Endothelial cell (in vitro differentiated cells): ENCODE results near the gene LRRTM1. TPM values are rescaled to one million over a fixed set of nuclear protein-coding genes. Genes with fewer than 3 reads are reported as not detected.
A peak's percentile ranks its signal among the peaks of the same experiment; 100 is the strongest.

Experiments
- DNase-seq: peaks from one replicate; pipeline ENCODE4 v3.0.0; 2021; ENCODE audit warnings: low spot score
- H3K27ac Mint-ChIP-seq: one replicate; pipeline ENCODE4 v1.8.0; 2021; ENCODE audit warnings: mixed read lengths, inconsistent platforms; ENCODE audit not compliant: unreplicated experiment
- H3K27me3 Mint-ChIP-seq: one replicate; pipeline ENCODE4 v1.8.0; 2021; ENCODE audit warnings: mild to moderate bottlenecking, moderate library complexity, mixed read lengths, inconsistent platforms; ENCODE audit not compliant: unreplicated experiment
- H3K36me3 Mint-ChIP-seq: one replicate; pipeline ENCODE4 v1.8.0; 2021; ENCODE audit warnings: mild to moderate bottlenecking, low read depth, mixed read lengths, inconsistent platforms; ENCODE audit not compliant: unreplicated experiment
- H3K4me1 Mint-ChIP-seq: one replicate; pipeline ENCODE4 v1.8.0; 2021; ENCODE audit warnings: mild to moderate bottlenecking, mixed read lengths, inconsistent platforms; ENCODE audit not compliant: unreplicated experiment
- H3K4me3 Mint-ChIP-seq: one replicate; pipeline ENCODE4 v1.8.0; 2021; ENCODE audit warnings: mild to moderate bottlenecking, mixed read lengths, inconsistent platforms; ENCODE audit not compliant: unreplicated experiment
- H3K9me3 Mint-ChIP-seq: one replicate; pipeline ENCODE4 v1.8.0; 2021; ENCODE audit warnings: mixed read lengths, inconsistent platforms; ENCODE audit not compliant: unreplicated experiment
- total RNA-seq: library from RNA; stranded (reverse); fragmentation: NEBNext Ultra II Directional; extraction: Animal tissue kit (Norgen Biotek cat#: 25700); gene quantifications from one replicate; pipeline ENCODE4 v1.2.1, GENCODE V29; 2021; ENCODE audit not compliant: unreplicated experiment
- TF ChIP-seq, protein P1 (sequence below): fragments of 200-600 bp; sonication (generic); IDR thresholded peaks from one replicate; pipeline ENCODE4 v1.5.0; 2021; ENCODE audit warnings: antibody characterized with exemption; ENCODE audit not compliant: unreplicated experiment

Gene LRRTM1
- total RNA-seq, 1 donor from 2014 or later, result not detected

DNA sequence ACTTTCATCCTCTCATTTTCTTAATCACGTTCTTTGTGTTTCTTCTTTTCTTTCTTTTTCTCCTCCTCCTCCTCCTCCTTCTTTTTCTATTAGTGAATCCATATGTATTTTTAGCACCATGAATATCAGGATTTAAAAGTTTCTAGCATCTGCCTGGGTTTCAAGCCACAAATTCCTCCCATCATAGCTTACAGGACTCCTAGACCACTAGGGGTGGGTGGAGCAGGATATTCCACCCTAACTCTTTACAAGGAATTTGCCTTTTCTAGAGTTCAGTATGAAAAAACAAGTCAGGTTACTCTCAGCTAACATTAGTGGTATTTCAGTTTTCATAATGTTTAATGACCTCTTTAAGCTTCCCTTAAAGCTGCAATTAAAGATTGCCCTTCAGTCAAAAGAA lies 19.1 kb upstream of the LRRTM1 start:
- no peak for DNase-seq
- no peak overlapping the region for H3K4me3 Mint-ChIP-seq
- no peak overlapping the region for H3K27ac Mint-ChIP-seq
- no peaks in the 10 kb centered on the region for H3K36me3 Mint-ChIP-seq
- H3K4me1 Mint-ChIP-seq, result peaks cover 2% of the 10 kb centered on the region
- H3K27me3 Mint-ChIP-seq, result peaks cover 2% of the 10 kb centered on the region
- TF ChIP-seq, protein P1, sequence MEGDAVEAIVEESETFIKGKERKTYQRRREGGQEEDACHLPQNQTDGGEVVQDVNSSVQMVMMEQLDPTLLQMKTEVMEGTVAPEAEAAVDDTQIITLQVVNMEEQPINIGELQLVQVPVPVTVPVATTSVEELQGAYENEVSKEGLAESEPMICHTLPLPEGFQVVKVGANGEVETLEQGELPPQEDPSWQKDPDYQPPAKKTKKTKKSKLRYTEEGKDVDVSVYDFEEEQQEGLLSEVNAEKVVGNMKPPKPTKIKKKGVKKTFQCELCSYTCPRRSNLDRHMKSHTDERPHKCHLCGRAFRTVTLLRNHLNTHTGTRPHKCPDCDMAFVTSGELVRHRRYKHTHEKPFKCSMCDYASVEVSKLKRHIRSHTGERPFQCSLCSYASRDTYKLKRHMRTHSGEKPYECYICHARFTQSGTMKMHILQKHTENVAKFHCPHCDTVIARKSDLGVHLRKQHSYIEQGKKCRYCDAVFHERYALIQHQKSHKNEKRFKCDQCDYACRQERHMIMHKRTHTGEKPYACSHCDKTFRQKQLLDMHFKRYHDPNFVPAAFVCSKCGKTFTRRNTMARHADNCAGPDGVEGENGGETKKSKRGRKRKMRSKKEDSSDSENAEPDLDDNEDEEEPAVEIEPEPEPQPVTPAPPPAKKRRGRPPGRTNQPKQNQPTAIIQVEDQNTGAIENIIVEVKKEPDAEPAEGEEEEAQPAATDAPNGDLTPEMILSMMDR, result no peak
- no peaks in the 10 kb centered on the region for H3K9me3 Mint-ChIP-seq

DNA sequence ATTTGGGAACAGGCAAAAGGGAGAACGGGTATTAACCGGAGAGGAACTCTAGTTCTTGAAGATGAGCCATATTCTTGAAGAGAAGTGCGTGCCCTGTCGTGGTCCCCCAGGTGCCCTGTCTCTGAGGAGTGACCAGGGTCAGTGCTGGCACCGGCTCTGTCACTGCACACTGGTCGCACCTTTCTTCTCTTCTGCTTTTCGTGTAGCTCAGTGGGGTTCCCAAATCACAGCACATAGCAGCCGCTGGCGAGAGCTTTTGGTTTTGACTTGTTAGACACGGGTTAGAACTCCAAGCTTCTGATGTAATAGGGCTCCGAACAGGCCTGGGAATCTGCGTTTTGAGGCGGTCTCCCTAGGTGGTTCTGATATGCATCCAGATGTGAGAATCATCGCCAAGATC lies 18.4 kb upstream of the LRRTM1 start:
- H3K27me3 Mint-ChIP-seq, result peaks cover 2% of the 10 kb centered on the region
- TF ChIP-seq, protein P1, result no peak
- H3K4me1 Mint-ChIP-seq, result peaks cover 2% of the 10 kb centered on the region
- H3K4me3 Mint-ChIP-seq, result no peak overlapping the region
- DNase-seq, result no peak
- H3K36me3 Mint-ChIP-seq, result no peaks in the 10 kb centered on the region
- H3K27ac Mint-ChIP-seq, result no peak overlapping the region
- H3K9me3 Mint-ChIP-seq, result no peaks in the 10 kb centered on the region

DNA sequence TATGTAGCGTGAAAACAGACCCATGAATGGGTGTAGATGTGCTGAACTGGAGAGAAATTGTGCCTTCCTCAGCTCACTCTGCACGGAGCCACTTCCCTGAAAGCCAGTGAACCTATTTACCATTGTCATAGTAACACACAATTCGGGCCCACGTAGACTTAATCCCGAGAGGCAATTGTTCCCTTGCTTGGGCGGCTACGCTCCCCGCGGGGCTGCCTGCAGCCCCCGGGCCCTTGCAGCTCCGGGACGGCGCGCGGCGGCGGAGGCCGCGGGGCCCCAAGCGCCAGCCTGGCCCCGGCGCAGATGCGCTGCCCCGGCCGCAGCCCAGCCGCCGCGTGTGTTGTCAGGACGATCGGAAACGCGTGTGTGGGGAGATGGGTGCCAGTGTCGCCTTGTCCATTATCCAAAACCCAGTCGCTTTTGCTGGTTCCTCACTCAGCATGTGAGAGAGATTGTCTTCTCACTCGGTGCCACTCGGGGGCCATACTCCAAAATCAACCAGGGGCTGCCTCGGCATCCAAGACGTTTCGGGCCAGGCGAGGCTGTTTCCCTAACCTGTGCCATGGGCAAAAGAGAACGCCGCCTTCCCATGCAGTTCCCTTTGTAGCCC lies 17.9 kb upstream of the LRRTM1 start:
- Mint-ChIP-seq H3K36me3 (no peaks in the 10 kb centered on the region), H3K4me1 (peaks cover 2% of the 10 kb centered on the region), H3K27ac (no peak overlapping the region), H3K27me3 (peaks cover 2% of the 10 kb centered on the region), H3K9me3 (no peaks in the 10 kb centered on the region), H3K4me3 (peak overlapping the region; percentile 47)
- TF ChIP-seq, protein P1, result no peak
- peak; percentile 37 for DNase-seq

DNA sequence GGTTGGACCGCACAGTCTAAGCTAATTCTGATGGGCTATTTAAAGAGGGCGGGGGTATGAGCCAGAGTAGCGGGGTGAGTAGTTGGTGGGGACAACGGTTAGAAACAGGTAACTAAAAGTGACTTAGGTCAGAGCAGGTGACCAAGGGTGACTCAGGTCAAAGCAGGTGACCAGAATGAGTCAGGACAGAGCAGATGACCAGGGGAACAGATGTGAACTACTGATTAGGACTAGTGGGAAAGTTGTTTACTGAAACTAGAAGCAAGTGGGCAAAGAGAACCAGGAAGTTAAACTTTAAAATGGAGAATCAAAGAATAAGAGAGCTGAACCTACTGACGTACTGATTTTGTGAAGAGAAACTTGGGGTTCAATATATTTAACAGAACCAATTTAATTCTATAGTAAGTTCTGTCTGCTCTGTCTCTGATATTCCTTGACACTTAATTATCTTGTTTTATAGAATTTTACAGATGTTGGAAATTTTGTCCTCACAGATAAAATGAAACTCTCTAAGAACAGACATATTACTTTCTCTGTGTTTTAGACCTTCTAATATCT lies 7.8 kb upstream of the LRRTM1 start:
- no peak for DNase-seq
- Mint-ChIP-seq H3K36me3 (no peaks in the 10 kb centered on the region), H3K27me3 (no peaks in the 10 kb centered on the region), H3K4me1 (peaks cover 12% of the 10 kb centered on the region), H3K9me3 (no peaks in the 10 kb centered on the region), H3K27ac (no peak overlapping the region), H3K4me3 (no peak overlapping the region)
- TF ChIP-seq, protein P1, result no peak

DNA sequence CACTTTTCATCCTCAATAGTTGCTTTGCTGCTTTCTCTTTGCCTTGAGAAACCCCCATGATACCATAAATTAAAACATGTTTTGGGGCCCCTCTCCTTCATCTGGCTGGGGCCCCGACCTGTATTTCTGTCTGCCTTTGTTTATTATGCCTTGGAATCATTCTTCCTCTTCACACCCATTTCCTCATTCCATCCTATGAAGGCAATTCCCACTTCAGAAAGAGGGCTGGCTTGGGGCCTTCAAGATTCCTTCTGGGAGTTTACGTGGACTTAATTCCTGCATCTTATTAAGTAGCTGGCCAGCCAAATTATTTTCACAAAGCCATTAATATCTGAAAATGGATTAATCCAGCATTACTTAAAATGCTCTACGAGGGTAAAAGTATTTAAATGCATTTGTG lies 6.8 kb upstream of the LRRTM1 start:
- H3K36me3 Mint-ChIP-seq, result no peaks in the 10 kb centered on the region
- DNase-seq, result no peak
- no peak overlapping the region for H3K27ac Mint-ChIP-seq
- no peak overlapping the region for H3K4me3 Mint-ChIP-seq
- H3K9me3 Mint-ChIP-seq, result no peaks in the 10 kb centered on the region
- peaks cover 2% of the 10 kb centered on the region for H3K27me3 Mint-ChIP-seq
- TF ChIP-seq, protein P1, result no peak
- peaks cover 12% of the 10 kb centered on the region for H3K4me1 Mint-ChIP-seq
